Activated B cell treated with CpG ODN at 0.5 μM for 24 hours (primary cell): ENCODE measurements around the gene MSMO1. TPM values are rescaled to one million over a fixed set of nuclear protein-coding genes. Genes with fewer than 3 reads are reported as not detected.

Experiments
- ATAC-seq: fragments of 200-7000 bp; cut with Tn5 transposase; one replicate; pipeline ENCODE4 v1.10.0; 2021; ENCODE audit warnings: low read depth, mild to moderate bottlenecking, moderate library complexity
- CTCF ChIA-PET: fragments of 350-600 bp; sonication (Branson Sonifier 250); formaldehyde crosslinking; loops from one replicate; lab custom pipeline; 2021; ENCODE audit warnings: antibody characterized with exemption; lab: Charles Lee
- POLR2A ChIA-PET: fragments of 350-600 bp; sonication (Branson Sonifier 250); formaldehyde crosslinking; loops from one replicate; lab custom pipeline; 2021; ENCODE audit warnings: antibody characterized with exemption; lab: Charles Lee
- DNase-seq: peaks from one replicate; pipeline ENCODE4 v3.0.0; 2022
- H3K27ac Mint-ChIP-seq: one replicate; pipeline ENCODE4 v1.8.0; 2020; ENCODE audit warnings: mixed read lengths
- H3K27me3 Mint-ChIP-seq: one replicate; pipeline ENCODE4 v1.8.0; 2021; ENCODE audit warnings: mixed read lengths
- H3K36me3 Mint-ChIP-seq: one replicate; pipeline ENCODE4 v1.8.0; 2021; ENCODE audit warnings: low read depth, mixed read lengths
- H3K4me1 Mint-ChIP-seq: one replicate; pipeline ENCODE4 v1.8.0; 2021; ENCODE audit warnings: mixed read lengths
- H3K4me3 Mint-ChIP-seq: one replicate; pipeline ENCODE4 v1.8.0; 2020; ENCODE audit warnings: mild to moderate bottlenecking, mixed read lengths
- H3K9me3 Mint-ChIP-seq: one replicate; pipeline ENCODE4 v1.8.0; 2020; ENCODE audit warnings: mixed read lengths
- intact Hi-C: fragments of 100-400 bp; cut with micrococcal nuclease; formaldehyde crosslinking; loops from one replicate; pipeline ENCODE4 v1.15.1; 2024
- total RNA-seq: library from RNA; stranded (reverse); gene quantifications from 2 replicates; pipeline ENCODE4 v1.2.3, GENCODE V29; 2022
- TF ChIP-seq, protein P1 (sequence below): fragments of 200-600 bp; IDR thresholded peaks from one replicate; pipeline ENCODE4 v1.8.0; 2022; ENCODE audit warnings: antibody characterized with exemption, mild to moderate bottlenecking

The MSMO1 gene
- total RNA-seq, 1 donor from 2014 or later = 87.9 TPM

GRCh38 chr4:165367040-165367439 lies 39.6 kb downstream of the MSMO1 start:
- CTCF ChIA-PET = no interaction called here
- H3K9me3 Mint-ChIP-seq = no peaks in the 10 kb centered on the region
- H3K4me1 Mint-ChIP-seq = no peaks in the 10 kb centered on the region
- H3K4me3 Mint-ChIP-seq = no peak overlapping the region
- peaks cover 3% of the 10 kb centered on the region for H3K27me3 Mint-ChIP-seq
- ATAC-seq (no peak), DNase-seq (no peak)
- TF ChIP-seq, protein P1, sequence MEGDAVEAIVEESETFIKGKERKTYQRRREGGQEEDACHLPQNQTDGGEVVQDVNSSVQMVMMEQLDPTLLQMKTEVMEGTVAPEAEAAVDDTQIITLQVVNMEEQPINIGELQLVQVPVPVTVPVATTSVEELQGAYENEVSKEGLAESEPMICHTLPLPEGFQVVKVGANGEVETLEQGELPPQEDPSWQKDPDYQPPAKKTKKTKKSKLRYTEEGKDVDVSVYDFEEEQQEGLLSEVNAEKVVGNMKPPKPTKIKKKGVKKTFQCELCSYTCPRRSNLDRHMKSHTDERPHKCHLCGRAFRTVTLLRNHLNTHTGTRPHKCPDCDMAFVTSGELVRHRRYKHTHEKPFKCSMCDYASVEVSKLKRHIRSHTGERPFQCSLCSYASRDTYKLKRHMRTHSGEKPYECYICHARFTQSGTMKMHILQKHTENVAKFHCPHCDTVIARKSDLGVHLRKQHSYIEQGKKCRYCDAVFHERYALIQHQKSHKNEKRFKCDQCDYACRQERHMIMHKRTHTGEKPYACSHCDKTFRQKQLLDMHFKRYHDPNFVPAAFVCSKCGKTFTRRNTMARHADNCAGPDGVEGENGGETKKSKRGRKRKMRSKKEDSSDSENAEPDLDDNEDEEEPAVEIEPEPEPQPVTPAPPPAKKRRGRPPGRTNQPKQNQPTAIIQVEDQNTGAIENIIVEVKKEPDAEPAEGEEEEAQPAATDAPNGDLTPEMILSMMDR = no peak
- no peaks in the 10 kb centered on the region for H3K36me3 Mint-ChIP-seq
- intact Hi-C loops = no loop called here
- H3K27ac Mint-ChIP-seq = no peak overlapping the region
- POLR2A ChIA-PET = no interaction called here

- DNase-seq = no peak
- Mint-ChIP-seq H3K27me3 (no peaks in the 10 kb centered on the region), H3K4me1 (no peaks in the 10 kb centered on the region)
Measured at GRCh38 chr4:165368114-165368513, 40.6 kb downstream of the MSMO1 start.

DNA sequence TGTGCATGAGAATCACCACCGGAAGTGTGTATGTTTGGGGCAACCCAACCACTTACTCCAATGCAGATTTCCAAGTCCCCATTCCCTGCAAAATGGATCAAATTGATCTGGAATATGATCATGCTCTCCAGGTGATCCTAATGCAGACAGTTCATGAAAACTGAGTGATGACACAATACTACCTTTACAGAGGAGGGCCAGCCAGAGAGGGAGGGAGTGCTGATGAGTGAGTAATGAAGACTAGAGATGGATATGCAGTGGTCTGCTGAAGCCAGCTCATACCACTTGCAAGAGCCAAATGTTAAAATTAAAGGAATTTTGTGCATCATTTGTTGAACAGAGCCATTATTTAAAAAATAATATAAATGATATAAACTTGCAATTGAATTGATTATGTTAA lies 41.1 kb downstream of the MSMO1 start:
- no peaks in the 10 kb centered on the region for H3K36me3 Mint-ChIP-seq
- ChIA-PET CTCF (no interaction called here), POLR2A (no interaction called here)
- no peaks in the 10 kb centered on the region for H3K9me3 Mint-ChIP-seq
- DNase-seq (no peak), ATAC-seq (no peak)
- TF ChIP-seq, protein P1 = no peak
- no peaks in the 10 kb centered on the region for H3K27me3 Mint-ChIP-seq
- no peaks in the 10 kb centered on the region for H3K4me1 Mint-ChIP-seq
- intact Hi-C loops = no loop called here
- H3K4me3 Mint-ChIP-seq = no peak overlapping the region
- H3K27ac Mint-ChIP-seq = no peak overlapping the region

More at GRCh38 chr4:165368114-165368513, 40.6 kb downstream of the MSMO1 start:
- Mint-ChIP-seq H3K36me3 (no peaks in the 10 kb centered on the region), H3K4me3 (no peak overlapping the region), H3K27ac (no peak overlapping the region), H3K9me3 (no peaks in the 10 kb centered on the region)
- CTCF ChIA-PET = no interaction called here
- POLR2A ChIA-PET = no interaction called here
- no peak for ATAC-seq
- TF ChIP-seq, protein P1 = no peak
- intact Hi-C loops = no loop called here

GRCh38 chr4:165369522-165369921 lies 42.1 kb downstream of the MSMO1 start:
- CTCF ChIA-PET = no interaction called here
- POLR2A ChIA-PET = no interaction called here
- Mint-ChIP-seq H3K36me3 (no peaks in the 10 kb centered on the region), H3K27me3 (no peaks in the 10 kb centered on the region), H3K9me3 (no peaks in the 10 kb centered on the region), H3K4me3 (no peak overlapping the region), H3K27ac (no peak overlapping the region), H3K4me1 (no peaks in the 10 kb centered on the region)
- ATAC-seq = no peak
- intact Hi-C loops = no loop called here
- TF ChIP-seq, protein P1 = no peak
- no peak for DNase-seq

DNA sequence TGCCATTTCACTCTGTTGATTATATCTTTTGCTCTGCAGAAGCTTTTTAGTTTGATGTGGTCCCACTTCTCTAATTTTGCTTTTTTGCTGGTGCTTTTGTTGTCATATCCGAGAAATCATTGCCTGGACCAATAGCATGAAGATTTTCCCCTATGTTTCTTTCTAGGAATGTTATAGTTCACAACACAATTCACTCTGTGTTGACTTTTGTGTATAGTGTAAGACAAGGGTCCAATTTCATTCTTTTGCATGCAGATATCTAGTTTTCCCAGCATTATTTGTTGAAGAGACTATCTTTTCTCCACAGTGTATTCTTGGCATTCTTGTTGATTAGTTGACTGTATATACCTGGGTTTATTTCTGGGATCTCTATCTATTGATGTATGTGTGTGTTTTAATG lies 43.1 kb downstream of the MSMO1 start:
- intact Hi-C loops = no loop called here
- Mint-ChIP-seq H3K4me3 (no peak overlapping the region), H3K27ac (no peak overlapping the region), H3K9me3 (no peaks in the 10 kb centered on the region), H3K27me3 (peaks cover 5% of the 10 kb centered on the region), H3K36me3 (no peaks in the 10 kb centered on the region), H3K4me1 (no peaks in the 10 kb centered on the region)
- TF ChIP-seq, protein P1 = no peak
- no peak for DNase-seq
- ChIA-PET CTCF (no interaction called here), POLR2A (no interaction called here)
- ATAC-seq = no peak
